PC-9 (cell line): ENCODE results near the gene TMEM185A. TPM values are rescaled to one million over a fixed set of nuclear protein-coding genes. Genes with fewer than 3 reads are reported as not detected.
"Not testable (repeated sequence)": the region's sequence is repeated elsewhere in the genome, so short reads cannot be mapped to it uniquely, and the experiment has no call there.

Experiments
- BruUV-seq: library from RNA; stranded (reverse); fragments of 400-500 nt; replicated peaks from 2 replicates; lab custom pipeline; 2021; lab: Mats Ljungman, UMichigan
- CTCF ChIA-PET: fragments of 300-600 bp; sonication (Branson Sonifier 250); formaldehyde crosslinking; loops from one replicate; lab custom pipeline; 2022; ENCODE audit warnings: antibody characterized with exemption; lab: Charles Lee
- POLR2A ChIA-PET: fragments of 300-600 bp; sonication (Branson Sonifier 250); formaldehyde crosslinking; loops from one replicate; lab custom pipeline; 2022; ENCODE audit warnings: antibody characterized with exemption; ENCODE audit not compliant: unreplicated experiment; lab: Charles Lee
- DNase-seq, 2 experiments: peaks; one replicate each; pipeline versions ENCODE4 v3.0.0 to v3.0.0-alpha.2; 2015 to 2022; ENCODE audit warnings: mixed read lengths in 1 of 2
- H2AFZ ChIP-seq: fragments of 200-600 bp; sonication (generic); 2 replicates; pipeline ENCODE4 v1.8.1; 2017; ENCODE audit warnings: antibody characterized with exemption
- H3F3A ChIP-seq: fragments of 200-600 bp; sonication (generic); 2 replicates; pipeline ENCODE4 v1.8.1; 2017; ENCODE audit warnings: antibody characterized with exemption, mild to moderate bottlenecking, low read depth; ENCODE audit not compliant: insufficient read depth
- H3K27ac ChIP-seq: fragments of 200-600 bp; sonication (generic); 2 replicates; pipeline ENCODE4 v1.6.1; 2016; ENCODE audit warnings: mixed run types
- H3K27me3 ChIP-seq: fragments of 200-600 bp; sonication (generic); 2 replicates; pipeline ENCODE4 v1.6.1; 2016; ENCODE audit warnings: low read depth, mixed run types; ENCODE audit not compliant: insufficient read depth
- H3K36me3 ChIP-seq: fragments of 200-600 bp; sonication (generic); 2 replicates; pipeline ENCODE4 v1.6.1; 2016; ENCODE audit warnings: low read depth, mixed run types
- H3K4me1 ChIP-seq: fragments of 200-600 bp; sonication (generic); replicated peaks from 2 replicates; pipeline ENCODE4 v1.6.1; 2016; ENCODE audit warnings: mixed run types; ENCODE audit not compliant: insufficient read depth
- H3K4me2 ChIP-seq: fragments of 200-600 bp; sonication (generic); 2 replicates; pipeline ENCODE4 v1.6.1; 2017; ENCODE audit warnings: mixed run types
- H3K4me3 ChIP-seq: fragments of 200-600 bp; sonication (generic); 2 replicates; pipeline ENCODE4 v1.6.1; 2016; ENCODE audit warnings: mixed run types
- H3K79me2 ChIP-seq: fragments of 200-600 bp; sonication (generic); 2 replicates; pipeline ENCODE4 v1.6.1; 2017; ENCODE audit warnings: low read depth, mixed run types
- H3K9me2 ChIP-seq: fragments of 200-600 bp; sonication (generic); 2 replicates; pipeline ENCODE4 v1.8.1; 2017; ENCODE audit warnings: mild to moderate bottlenecking; ENCODE audit not compliant: insufficient read depth
- H3K9me3 ChIP-seq: fragments of 200-600 bp; sonication (generic); 2 replicates; pipeline ENCODE4 v1.8.1; 2016; ENCODE audit warnings: low read depth; ENCODE audit not compliant: insufficient read depth
- H4K20me1 ChIP-seq: fragments of 200-600 bp; sonication (generic); 2 replicates; pipeline ENCODE4 v1.8.1; 2017; ENCODE audit not compliant: insufficient read depth
- EZH2 ChIP-seq: fragments of 200-600 bp; sonication (generic); IDR thresholded peaks from 2 replicates; pipeline ENCODE4 v1.8.0; 2017; ENCODE audit warnings: antibody characterized with exemption, low read depth
- intact Hi-C: fragments of 100-400 bp; cut with micrococcal nuclease; formaldehyde crosslinking; loops from one replicate; pipeline ENCODE4 v1.10.0; 2022; ENCODE audit not compliant: unreplicated experiment
- total RNA-seq: library from RNA; stranded (reverse); gene quantifications from 2 replicates; pipeline ENCODE4 v1.2.3, GENCODE V29; 2021
- TF ChIP-seq, protein P1 (sequence below): fragments of 200-600 bp; sonication (generic); conservative IDR thresholded peaks from 2 replicates; pipeline ENCODE4 v1.6.1; 2017; ENCODE audit warnings: mixed run types, antibody characterized with exemption, mild to moderate bottlenecking, moderate library complexity

The TMEM185A gene
- total RNA-seq, 1 experiment from 2014 or later: 39.5 TPM

DNA sequence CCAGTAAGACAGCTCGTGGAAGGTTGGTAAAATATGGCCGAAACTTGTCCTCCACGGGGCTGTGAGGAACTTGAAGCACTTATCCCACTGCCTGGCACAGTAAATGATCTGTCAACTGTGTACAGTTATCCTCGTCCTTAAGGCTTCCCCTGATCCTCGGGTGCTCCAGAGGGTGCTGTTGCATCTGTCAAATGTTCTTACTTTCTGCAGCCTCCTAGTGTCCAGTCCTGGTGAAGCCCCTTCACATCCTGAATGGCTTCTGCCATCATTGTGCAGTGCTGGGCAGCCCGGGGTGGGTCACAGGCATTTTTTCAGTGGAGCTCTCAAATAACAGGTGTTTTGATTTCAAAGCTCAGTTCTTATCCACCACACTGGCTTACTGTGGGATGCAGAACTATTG lies 29.0 kb upstream of the TMEM185A start:
- CTCF ChIA-PET, BruUV-seq: not testable (repeated sequence)

DNA sequence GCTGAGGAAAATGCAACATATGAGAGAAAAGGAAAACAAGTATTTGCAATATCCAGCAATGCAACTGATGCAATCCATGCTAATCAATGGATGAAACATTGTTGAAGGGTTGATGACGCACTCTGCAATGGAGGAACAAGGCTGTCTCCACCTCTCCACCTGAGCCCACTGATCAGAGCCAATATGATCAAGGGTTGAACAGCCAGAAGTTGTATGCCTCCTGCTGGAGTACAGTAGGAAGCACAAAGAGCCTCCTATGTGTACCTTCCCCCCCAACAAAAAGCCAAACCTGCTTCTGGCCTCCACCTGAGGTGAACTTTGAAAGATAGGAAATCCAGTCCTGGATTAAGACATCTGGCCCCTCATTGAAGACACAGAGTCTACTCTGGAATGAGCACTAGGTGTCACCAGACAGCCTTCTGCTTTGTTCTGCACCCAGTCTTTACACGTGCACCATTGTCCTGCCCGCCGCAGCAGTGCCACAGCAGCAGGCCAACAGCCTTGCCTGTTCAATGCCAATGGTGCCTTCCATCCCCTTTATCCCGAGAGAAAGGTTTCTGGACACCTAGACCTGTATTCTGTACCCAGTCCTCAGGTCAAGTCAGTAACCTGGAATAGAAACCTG lies 24.8 kb upstream of the TMEM185A start:
- POLR2A ChIA-PET, H3K4me2 ChIP-seq, CTCF ChIA-PET, DNase-seq, H3K36me3 ChIP-seq, H3K27ac ChIP-seq, H3K4me3 ChIP-seq, H3K9me3 ChIP-seq, H3K4me1 ChIP-seq, BruUV-seq, H3F3A ChIP-seq, intact Hi-C loops, H2AFZ ChIP-seq, H3K79me2 ChIP-seq, H3K9me2 ChIP-seq, H4K20me1 ChIP-seq: not testable (repeated sequence)
- H3K27me3 ChIP-seq: peaks cover 27% of the 10 kb centered on the region

More for the DNA sequence above, 29.0 kb upstream of the TMEM185A start:
- intact Hi-C loops, H3K4me1 ChIP-seq, H3K27ac ChIP-seq, H3K79me2 ChIP-seq, H3K36me3 ChIP-seq, H3K4me2 ChIP-seq, H3F3A ChIP-seq, H3K4me3 ChIP-seq, H3K9me3 ChIP-seq, H2AFZ ChIP-seq, H4K20me1 ChIP-seq, POLR2A ChIA-PET, H3K9me2 ChIP-seq, H3K27me3 ChIP-seq, DNase-seq: not testable (repeated sequence)

DNA sequence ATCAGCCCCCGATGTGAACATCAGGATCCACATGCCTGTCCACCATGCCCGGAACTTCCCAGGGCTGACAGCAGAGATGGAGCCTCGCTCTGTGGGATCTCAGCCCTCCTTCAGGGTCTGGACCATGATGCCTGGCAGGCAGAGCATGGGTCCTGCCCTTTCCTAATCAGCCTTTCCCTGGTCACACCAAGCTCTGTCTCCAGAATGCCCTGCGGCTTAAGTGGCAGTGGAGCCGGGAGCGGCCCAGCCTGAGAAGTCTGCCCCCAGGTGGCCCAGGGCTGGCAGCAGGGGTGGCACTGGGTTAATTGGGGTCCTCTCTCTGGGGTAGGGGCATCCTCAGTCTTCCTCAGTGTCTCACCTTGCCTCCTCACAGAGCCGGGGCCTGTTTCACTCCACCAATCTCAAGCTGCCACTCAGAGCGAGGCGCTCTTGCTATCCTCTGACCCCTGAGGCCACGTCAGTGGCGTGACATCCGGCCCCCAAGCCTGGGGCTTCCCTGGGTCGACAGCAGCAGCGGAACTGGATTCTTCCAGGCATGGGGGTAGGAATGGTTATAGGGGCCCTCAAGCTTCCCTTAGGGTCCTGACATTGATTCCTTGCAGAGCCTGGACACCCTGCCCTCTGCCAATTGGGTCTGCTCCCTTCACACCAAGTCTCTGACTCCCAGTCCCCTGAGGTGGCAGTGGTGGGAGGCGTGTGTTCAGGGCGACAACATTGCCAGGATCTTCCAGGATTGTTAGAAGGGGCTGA lies 20.8 kb upstream of the TMEM185A start:
- Histone ChIP-seq H4K20me1 (no peaks in the 10 kb centered on the region), H3K79me2 (no peaks in the 10 kb centered on the region), H3K4me3 (no peak overlapping the region), H3K9me3 (no peaks in the 10 kb centered on the region), H3K36me3 (no peaks in the 10 kb centered on the region), H2AFZ (no peak overlapping the region), H3K4me1 (no peaks in the 10 kb centered on the region), H3K27ac (no peak overlapping the region), H3K9me2 (no peaks in the 10 kb centered on the region), H3K27me3 (peaks cover 57% of the 10 kb centered on the region), H3K4me2 (no peak overlapping the region), H3F3A (no peaks in the 10 kb centered on the region)
- TF ChIP-seq EZH2: no peak
- TF ChIP-seq, protein P1, sequence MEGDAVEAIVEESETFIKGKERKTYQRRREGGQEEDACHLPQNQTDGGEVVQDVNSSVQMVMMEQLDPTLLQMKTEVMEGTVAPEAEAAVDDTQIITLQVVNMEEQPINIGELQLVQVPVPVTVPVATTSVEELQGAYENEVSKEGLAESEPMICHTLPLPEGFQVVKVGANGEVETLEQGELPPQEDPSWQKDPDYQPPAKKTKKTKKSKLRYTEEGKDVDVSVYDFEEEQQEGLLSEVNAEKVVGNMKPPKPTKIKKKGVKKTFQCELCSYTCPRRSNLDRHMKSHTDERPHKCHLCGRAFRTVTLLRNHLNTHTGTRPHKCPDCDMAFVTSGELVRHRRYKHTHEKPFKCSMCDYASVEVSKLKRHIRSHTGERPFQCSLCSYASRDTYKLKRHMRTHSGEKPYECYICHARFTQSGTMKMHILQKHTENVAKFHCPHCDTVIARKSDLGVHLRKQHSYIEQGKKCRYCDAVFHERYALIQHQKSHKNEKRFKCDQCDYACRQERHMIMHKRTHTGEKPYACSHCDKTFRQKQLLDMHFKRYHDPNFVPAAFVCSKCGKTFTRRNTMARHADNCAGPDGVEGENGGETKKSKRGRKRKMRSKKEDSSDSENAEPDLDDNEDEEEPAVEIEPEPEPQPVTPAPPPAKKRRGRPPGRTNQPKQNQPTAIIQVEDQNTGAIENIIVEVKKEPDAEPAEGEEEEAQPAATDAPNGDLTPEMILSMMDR: no peak
- CTCF ChIA-PET: no interaction called here
- intact Hi-C loops: no loop called here
- peak in 1 of 2 experiments; percentile 21 for DNase-seq
- BruUV-seq: no TSS peak
- POLR2A ChIA-PET: no interaction called here

DNA sequence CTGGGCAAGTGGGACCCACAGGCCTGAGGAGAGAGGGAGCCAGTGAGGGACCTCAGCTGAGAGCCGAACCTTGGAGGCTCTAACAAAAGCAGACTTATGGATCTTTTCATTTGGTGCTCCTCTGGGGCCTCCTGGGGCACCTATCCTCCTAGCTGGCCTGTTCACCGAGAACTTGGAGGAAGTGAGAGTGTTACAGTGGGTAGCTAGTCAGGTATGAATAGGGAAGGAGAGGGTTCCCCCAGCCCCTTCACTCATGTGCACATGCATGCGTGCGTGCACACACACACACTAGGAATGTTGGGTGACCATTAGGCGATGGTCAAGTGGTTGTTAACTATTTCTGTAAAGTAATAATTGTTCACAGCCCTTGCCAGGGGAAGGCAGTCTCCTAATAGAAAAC lies 18.6 kb upstream of the TMEM185A start:
- no peaks in the 10 kb centered on the region for H3F3A ChIP-seq
- H3K27me3 ChIP-seq: peaks cover 75% of the 10 kb centered on the region
- ChIA-PET POLR2A (no interaction called here), CTCF (no interaction called here)
- no peaks in the 10 kb centered on the region for H3K79me2 ChIP-seq
- H4K20me1 ChIP-seq: no peaks in the 10 kb centered on the region
- H3K9me2 ChIP-seq: no peaks in the 10 kb centered on the region
- BruUV-seq: no TSS peak
- H3K27ac ChIP-seq: no peak overlapping the region
- no peak for DNase-seq
- intact Hi-C loops: no loop called here
- no peak overlapping the region for H3K4me3 ChIP-seq
- no peaks in the 10 kb centered on the region for H3K9me3 ChIP-seq
- no peaks in the 10 kb centered on the region for H3K4me1 ChIP-seq
- TF ChIP-seq EZH2: no peak
- TF ChIP-seq, protein P1: no peak
- H3K36me3 ChIP-seq: no peaks in the 10 kb centered on the region
- no peak overlapping the region for H3K4me2 ChIP-seq
- no peak overlapping the region for H2AFZ ChIP-seq
